Central memory CD8-positive, alpha-beta T cell (primary cell): ENCODE results near the gene WFS1.

Source experiments
- ATAC-seq: fragments of 150-1000 bp; cut with Tn5 transposase; replicated peaks from 2 replicates; pipeline ENCODE4 v1.10.0; 2022; ENCODE audit warnings: mild to moderate bottlenecking, moderate FRiP score, moderate number of reproducible peaks; ENCODE audit not compliant: poor library complexity, severe bottlenecking; ENCODE audit errors: extremely low read depth
- DNase-seq, 2 donors: peaks; one replicate each; pipeline ENCODE4 v3.0.0; 2021; ENCODE audit warnings: low spot score in 2 of 2
- H3K27ac Mint-ChIP-seq: one replicate; pipeline ENCODE4 v1.8.0; 2022; ENCODE audit warnings: low read depth, mild to moderate bottlenecking, moderate library complexity, mixed read lengths
- H3K27me3 Mint-ChIP-seq: one replicate; pipeline ENCODE4 v1.8.0; 2022; ENCODE audit warnings: mixed read lengths
- H3K36me3 Mint-ChIP-seq: one replicate; pipeline ENCODE4 v1.8.0; 2022; ENCODE audit warnings: mild to moderate bottlenecking, moderate library complexity, mixed read lengths; ENCODE audit not compliant: insufficient read depth
- H3K4me1 Mint-ChIP-seq: one replicate; pipeline ENCODE4 v1.8.0; 2022; ENCODE audit warnings: mixed read lengths
- H3K4me3 Mint-ChIP-seq: one replicate; pipeline ENCODE4 v1.8.0; 2022; ENCODE audit warnings: mild to moderate bottlenecking, moderate library complexity, mixed read lengths
- H3K9me3 Mint-ChIP-seq: one replicate; pipeline ENCODE4 v1.8.0; 2022; ENCODE audit warnings: mixed read lengths

Gene WFS1

DNA sequence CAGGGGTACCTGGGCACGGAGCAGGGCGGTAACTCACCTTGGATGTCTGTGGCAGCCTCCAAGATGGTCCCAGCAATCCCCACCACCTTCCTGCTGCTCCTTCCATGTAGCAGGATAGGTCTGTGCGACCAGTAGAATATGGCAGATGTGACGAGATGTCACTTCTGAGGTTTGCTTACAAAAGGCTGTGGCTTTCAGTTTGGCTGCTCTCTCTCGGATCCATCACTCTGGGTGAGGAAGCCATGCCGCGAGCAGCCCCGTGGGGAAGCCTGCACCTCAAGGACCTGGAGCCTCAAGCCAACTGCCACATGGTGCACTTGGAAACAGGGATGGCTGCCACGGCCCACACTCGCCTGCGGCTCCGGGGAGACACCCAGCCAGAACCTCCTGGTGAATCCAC is 37.6 kb downstream of the WFS1 start:
- ATAC-seq (no peak), DNase-seq (no peak)
- Mint-ChIP-seq H3K36me3 (peaks cover 3% of the 10 kb centered on the region), H3K4me1 (peaks cover 6% of the 10 kb centered on the region), H3K9me3 (no peaks in the 10 kb centered on the region), H3K27ac (no peak overlapping the region), H3K4me3 (no peak overlapping the region), H3K27me3 (peaks cover 64% of the 10 kb centered on the region)

DNA sequence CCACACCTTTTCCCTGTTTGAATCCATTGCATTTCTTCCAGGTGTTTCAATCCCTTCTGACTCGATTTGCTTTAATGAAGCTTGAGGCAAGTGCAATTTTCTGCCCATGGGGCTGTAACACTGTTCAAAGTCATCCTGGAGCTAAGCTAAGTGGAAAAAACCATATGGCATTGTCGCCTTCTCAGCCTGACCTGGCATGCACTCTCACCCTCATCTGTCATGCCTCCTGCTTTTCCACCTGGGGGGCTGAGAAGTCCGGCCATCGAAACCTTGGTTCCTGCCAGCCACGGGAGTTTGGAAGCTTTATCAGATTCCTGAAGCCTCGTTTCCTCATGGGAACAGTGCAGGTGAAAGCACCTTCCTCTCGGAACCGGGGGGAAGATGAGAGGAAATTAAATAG is 38.2 kb downstream of the WFS1 start:
- no peak for ATAC-seq
- Mint-ChIP-seq H3K36me3 (peaks cover 3% of the 10 kb centered on the region), H3K27me3 (peaks cover 71% of the 10 kb centered on the region), H3K9me3 (no peaks in the 10 kb centered on the region), H3K4me3 (no peak overlapping the region), H3K27ac (no peak overlapping the region), H3K4me1 (peaks cover 6% of the 10 kb centered on the region)
- DNase-seq, result no peak

DNA sequence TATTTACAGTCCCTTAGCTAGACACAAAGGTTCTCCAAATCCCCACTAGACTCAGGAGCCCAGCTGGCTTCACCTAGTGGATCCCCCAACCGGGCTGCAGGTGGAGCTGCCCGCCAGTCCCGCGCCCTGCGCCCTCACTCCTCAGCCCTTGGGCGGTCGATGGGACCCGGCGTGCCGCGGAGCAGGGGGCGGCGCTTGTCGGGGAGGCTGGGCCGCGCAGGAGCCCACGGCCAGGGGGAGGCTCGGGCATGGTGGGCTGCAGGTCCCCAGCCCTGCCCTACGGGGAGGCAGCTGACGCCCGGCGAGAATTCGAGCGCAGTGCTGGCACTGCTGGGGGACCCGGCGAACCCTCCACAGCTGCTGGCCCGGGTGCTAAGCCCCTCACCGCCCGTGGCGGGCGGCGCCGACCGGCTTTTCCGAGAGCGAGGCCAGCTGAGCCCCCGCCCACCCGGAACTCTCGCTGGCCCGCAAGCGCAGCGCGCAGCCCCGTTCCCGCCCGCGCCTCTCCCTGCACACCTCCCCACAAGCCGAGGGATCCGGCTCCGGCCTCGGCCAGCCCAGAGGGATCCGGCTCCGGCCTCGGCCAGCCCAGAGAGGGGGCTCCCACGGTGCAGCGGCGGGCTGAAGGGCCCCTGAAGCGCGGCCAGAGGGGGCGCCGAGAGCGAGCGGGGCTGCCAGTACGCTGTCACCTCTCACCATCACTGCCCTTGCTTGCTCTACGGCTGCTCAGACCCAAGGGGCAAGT is 39.4 kb downstream of the WFS1 start:
- Mint-ChIP-seq H3K4me3 (peak overlapping the region; percentile 62), H3K4me1 (peaks cover 6% of the 10 kb centered on the region), H3K36me3 (peaks cover 3% of the 10 kb centered on the region), H3K9me3 (no peaks in the 10 kb centered on the region), H3K27me3 (peaks cover 82% of the 10 kb centered on the region), H3K27ac (no peak overlapping the region)
- DNase-seq (no peak), ATAC-seq (no peak)

DNA sequence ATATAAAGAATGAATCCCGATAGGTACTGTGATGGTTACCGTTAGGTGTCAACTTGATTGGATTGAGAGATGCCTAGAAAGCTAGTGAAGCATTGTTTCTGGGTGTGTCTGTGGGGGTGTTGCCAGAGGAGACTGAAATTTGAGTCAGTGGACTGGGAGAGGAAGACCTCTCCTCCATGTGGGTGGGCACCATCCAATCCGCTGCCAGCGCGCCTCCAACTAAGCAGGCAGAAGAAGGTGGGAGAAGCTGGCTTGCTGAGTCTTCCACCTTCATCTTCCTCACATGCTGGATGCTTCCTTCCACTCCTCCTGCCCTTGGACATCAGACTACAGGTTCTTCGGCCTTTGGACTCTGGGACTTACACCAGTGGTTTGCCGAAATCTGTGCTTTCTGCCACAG is 40.1 kb downstream of the WFS1 start:
- Mint-ChIP-seq H3K36me3 (peaks cover 3% of the 10 kb centered on the region), H3K4me1 (peaks cover 6% of the 10 kb centered on the region), H3K9me3 (no peaks in the 10 kb centered on the region), H3K27me3 (peaks cover 89% of the 10 kb centered on the region), H3K27ac (no peak overlapping the region), H3K4me3 (peak overlapping the region; percentile 62)
- DNase-seq (no peak), ATAC-seq (no peak)

DNA sequence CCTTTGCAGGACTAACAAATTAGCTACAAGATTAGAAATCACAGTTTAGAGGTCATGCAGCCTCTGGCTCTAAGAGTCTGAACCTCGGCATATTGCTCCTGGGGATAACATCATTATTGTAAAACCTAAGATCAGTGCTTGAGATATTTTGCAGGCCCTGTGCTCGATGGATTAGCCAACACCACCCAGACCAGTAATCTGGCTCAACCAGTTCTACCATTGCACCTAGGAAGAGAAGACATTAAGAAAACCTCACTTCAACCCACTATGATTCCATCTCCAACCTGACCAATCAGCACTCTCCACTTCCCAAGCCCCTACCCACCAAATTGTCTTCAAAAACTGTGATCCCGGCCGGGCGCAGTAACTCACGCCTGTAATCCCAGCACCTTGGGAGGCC is 43.6 kb downstream of the WFS1 start:
- ATAC-seq, result no peak
- DNase-seq, result no peak
- Mint-ChIP-seq H3K36me3 (peaks cover 1% of the 10 kb centered on the region), H3K4me3 (no peak overlapping the region), H3K9me3 (no peaks in the 10 kb centered on the region), H3K27me3 (peaks cover 90% of the 10 kb centered on the region), H3K4me1 (peaks cover 5% of the 10 kb centered on the region), H3K27ac (no peak overlapping the region)

DNA sequence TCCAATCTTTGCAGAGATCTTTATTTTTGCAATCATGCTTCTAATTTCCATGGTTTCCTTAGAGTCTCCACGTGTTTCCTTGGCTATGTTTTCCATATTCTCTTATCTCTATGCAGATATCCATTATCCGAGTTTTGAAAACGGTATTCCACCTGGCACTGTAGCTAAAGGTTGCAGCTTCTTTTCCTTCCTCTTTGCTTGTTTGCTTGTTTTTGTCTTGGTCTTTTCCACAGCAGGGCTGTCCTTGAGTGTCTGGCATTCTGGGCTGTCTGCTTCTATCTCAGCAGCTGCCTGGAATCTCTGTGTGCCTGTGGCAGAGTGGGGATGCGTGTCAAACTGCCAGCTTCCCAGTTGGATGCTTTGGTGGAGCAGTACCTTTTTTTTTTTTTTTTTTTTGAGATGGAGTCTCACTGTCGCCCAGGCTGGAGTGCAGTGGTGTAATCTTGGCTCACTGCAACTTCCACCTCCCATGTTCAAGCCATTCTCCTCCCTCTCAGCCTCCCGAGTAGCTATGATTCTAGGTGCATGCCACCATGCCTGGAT is 46.9 kb downstream of the WFS1 start:
- ATAC-seq (no peak), DNase-seq (no peak)
- no peaks in the 10 kb centered on the region for H3K9me3 Mint-ChIP-seq
- no peak overlapping the region for H3K27ac Mint-ChIP-seq
- peaks cover 2% of the 10 kb centered on the region for H3K36me3 Mint-ChIP-seq
- no peak overlapping the region for H3K4me3 Mint-ChIP-seq
- peaks cover 76% of the 10 kb centered on the region for H3K27me3 Mint-ChIP-seq
- no peaks in the 10 kb centered on the region for H3K4me1 Mint-ChIP-seq

DNA sequence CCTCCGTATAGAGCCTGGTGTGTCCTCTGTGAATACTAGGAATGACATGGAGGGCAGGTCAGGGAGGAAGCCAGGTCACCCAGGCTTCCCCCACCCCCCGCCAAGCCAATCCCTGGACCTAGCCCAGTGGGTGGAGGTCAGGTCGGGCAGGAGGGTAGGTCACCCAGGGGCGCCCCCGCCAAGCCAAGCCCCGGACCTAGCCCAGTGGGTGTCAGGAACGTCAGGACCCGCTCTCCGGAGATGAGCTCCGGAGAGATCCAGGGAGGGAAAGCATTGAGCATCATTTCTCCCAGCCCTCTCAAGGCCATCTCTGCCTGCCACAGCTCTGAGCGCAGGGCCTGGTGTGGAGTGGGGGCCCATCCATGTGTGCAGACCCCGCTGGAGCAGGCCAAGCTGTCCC is 48.6 kb downstream of the WFS1 start:
- peaks cover 74% of the 10 kb centered on the region for H3K27me3 Mint-ChIP-seq
- H3K9me3 Mint-ChIP-seq, result no peaks in the 10 kb centered on the region
- no peak for DNase-seq
- H3K4me3 Mint-ChIP-seq, result no peak overlapping the region
- H3K27ac Mint-ChIP-seq, result no peak overlapping the region
- no peak for ATAC-seq
- H3K36me3 Mint-ChIP-seq, result peaks cover 2% of the 10 kb centered on the region
- no peaks in the 10 kb centered on the region for H3K4me1 Mint-ChIP-seq

DNA sequence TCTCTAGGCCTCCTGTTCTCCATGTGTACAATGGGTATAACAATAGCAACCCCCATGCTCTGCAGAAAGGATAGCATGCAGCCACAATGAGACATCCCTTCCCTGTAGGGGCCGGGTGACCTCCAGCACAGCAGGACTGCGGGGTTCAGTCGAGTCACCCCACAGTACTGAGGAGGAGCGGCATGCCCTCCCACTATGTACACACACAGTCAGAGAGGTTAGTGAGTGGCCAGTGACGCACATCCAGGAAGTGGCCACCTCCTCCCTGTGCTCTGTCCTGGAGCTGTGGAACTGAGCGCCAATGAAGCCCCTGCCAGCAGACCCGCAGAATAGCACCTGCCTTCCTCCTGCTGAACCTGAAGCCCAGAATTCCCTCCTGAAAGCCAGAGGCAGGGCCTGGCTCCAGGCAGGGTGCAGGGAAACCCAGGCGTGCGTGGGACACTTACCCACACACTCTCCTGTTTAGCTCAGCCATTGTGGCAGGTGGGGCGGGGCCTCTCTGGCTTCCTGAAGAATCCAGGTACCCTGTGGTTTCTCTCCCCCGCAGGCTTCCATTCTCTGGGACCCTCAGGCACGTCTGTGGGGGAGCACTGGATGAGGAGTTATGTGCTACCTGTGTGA is 50.0 kb downstream of the WFS1 start:
- ATAC-seq (no peak), DNase-seq (no peak)
- Mint-ChIP-seq H3K27ac (no peak overlapping the region), H3K4me1 (no peaks in the 10 kb centered on the region), H3K36me3 (peaks cover 2% of the 10 kb centered on the region), H3K9me3 (no peaks in the 10 kb centered on the region), H3K4me3 (no peak overlapping the region), H3K27me3 (peaks cover 72% of the 10 kb centered on the region)

DNA sequence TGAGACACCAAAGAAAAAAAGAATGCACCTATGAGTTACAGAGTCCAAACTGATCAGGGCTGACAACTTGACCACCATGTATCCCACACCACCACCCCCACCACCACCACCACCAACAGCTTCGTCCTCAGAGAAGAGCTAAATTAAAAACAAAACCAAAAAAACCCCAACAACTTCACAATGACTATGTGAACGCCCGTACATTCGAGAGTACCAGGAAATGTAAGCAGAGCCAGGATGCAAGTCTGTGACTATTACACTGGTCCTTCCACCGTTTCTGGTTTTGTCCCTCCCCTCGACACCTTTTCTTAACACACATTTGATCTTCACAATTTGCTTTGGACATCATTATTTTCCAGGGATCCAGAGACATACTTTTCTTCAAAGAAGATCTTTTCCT is 51.0 kb downstream of the WFS1 start:
- Mint-ChIP-seq H3K9me3 (no peaks in the 10 kb centered on the region), H3K4me3 (no peak overlapping the region), H3K36me3 (peaks cover 3% of the 10 kb centered on the region), H3K27ac (no peak overlapping the region), H3K27me3 (peaks cover 72% of the 10 kb centered on the region), H3K4me1 (no peaks in the 10 kb centered on the region)
- DNase-seq (no peak), ATAC-seq (no peak)

DNA sequence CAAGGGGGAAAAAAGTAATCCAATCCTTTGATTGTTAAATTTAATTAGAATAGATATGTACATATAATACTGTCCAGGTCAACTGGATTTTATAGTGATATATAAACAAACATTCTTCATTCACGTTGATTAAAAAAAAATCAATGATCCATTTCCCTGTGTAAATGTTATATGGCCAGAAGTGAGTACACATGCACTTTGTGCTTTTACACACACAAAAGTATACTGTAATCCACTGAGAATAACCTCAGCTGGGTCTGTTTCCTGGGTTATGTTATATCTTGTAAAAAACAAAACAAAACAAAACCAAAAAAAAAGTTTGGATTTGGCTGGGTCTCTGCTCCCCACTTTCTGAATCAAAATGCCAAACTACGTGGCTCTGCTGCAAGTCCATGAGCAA is 51.7 kb downstream of the WFS1 start:
- H3K4me3 Mint-ChIP-seq, result no peak overlapping the region
- ATAC-seq, result no peak
- peaks cover 3% of the 10 kb centered on the region for H3K36me3 Mint-ChIP-seq

DNA sequence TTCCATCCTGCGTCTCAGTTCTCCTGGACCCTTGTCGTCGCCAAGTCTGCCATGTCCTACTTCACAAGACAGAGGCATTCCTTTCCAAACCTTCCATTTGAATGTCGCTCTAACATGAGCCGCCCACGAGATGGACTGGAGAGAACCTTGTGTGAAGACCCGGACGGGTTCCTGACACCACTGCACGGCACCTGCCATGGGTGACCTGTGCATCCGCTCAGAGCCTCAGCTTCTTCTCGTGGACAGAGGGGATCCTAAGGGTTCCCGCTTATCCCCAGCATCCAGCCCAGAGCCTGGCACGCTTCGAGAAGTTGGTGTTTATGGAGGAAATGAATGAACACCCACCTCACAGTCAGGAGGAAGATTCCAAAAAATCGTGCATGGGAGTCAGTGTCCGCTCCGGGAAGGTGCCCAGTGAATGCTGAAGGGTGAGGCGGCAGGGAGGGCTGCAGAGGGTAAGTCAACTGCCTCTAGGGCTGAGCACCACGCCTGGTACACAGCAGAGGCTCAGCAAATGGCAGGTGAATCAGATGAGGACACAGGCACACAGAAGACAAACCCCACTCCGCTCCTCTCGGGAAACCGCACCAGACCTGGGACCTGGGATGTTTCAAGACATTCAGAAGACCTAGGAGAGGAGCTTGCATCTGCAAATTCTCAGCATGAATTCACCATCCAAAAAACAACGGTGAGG is 52.6 kb downstream of the WFS1 start:
- Mint-ChIP-seq H3K9me3 (no peaks in the 10 kb centered on the region), H3K27ac (no peak overlapping the region), H3K36me3 (peaks cover 3% of the 10 kb centered on the region), H3K27me3 (peaks cover 64% of the 10 kb centered on the region), H3K4me3 (no peak overlapping the region), H3K4me1 (no peaks in the 10 kb centered on the region)
- DNase-seq (no peak), ATAC-seq (no peak)

More for the DNA sequence above, 51.7 kb downstream of the WFS1 start:
- no peaks in the 10 kb centered on the region for H3K9me3 Mint-ChIP-seq
- H3K4me1 Mint-ChIP-seq, result no peaks in the 10 kb centered on the region
- no peak for DNase-seq
- peaks cover 73% of the 10 kb centered on the region for H3K27me3 Mint-ChIP-seq
- H3K27ac Mint-ChIP-seq, result no peak overlapping the region

DNA sequence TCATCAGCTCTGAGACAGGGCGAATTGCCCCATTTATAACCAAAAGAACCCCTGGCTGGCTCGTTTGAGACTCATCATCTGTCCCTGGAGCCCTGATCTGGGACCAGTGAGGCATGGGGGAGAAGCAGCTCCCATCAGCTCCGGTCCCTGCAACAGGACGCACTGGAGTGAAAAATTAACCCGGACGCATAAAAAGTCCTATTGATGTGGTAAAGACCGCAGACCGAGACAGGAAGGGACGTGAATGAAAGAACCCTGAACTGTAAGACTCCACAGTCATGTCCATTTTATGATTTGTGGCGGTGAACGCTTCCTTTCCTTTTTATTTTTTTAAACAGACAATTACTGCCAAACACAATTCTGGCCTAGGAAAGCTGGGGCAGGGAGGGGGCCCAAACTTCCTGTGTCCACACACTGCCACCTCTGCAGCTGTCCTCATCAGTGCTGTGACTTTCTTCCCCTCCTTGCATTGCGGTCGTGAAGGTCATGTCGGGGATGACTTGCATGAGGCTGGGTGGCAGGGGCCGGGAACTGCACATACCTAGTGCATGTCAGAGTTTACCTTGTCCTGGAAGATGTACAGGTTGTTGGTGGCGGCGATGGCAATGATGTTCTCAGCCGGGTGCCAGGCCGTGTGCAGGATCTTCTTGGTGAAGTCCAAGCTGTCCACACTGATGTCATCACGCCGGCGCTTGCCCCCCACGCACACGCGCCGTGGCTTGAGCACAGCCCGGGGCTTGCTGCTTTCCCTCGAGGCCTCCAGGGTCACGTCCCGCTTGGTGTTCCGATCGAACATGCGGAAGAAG is 53.3 kb downstream of the WFS1 start:
- H3K27me3 Mint-ChIP-seq, result peaks cover 63% of the 10 kb centered on the region

More for the DNA sequence above, 53.3 kb downstream of the WFS1 start:
- no peaks in the 10 kb centered on the region for H3K9me3 Mint-ChIP-seq
- H3K4me3 Mint-ChIP-seq, result no peak overlapping the region
- H3K36me3 Mint-ChIP-seq, result peaks cover 3% of the 10 kb centered on the region
- ATAC-seq (no peak), DNase-seq (no peak)
- H3K4me1 Mint-ChIP-seq, result no peaks in the 10 kb centered on the region
- H3K27ac Mint-ChIP-seq, result no peak overlapping the region
